HG03139 (cell line): ENCODE data around the gene PDE6B.

Experiments
- ATAC-seq: cut with Tn5 transposase; IDR thresholded peaks from one replicate; pipeline ENCODE4 v1.9.1; 2021; ENCODE audit not compliant: unreplicated experiment

Gene PDE6B

DNA sequence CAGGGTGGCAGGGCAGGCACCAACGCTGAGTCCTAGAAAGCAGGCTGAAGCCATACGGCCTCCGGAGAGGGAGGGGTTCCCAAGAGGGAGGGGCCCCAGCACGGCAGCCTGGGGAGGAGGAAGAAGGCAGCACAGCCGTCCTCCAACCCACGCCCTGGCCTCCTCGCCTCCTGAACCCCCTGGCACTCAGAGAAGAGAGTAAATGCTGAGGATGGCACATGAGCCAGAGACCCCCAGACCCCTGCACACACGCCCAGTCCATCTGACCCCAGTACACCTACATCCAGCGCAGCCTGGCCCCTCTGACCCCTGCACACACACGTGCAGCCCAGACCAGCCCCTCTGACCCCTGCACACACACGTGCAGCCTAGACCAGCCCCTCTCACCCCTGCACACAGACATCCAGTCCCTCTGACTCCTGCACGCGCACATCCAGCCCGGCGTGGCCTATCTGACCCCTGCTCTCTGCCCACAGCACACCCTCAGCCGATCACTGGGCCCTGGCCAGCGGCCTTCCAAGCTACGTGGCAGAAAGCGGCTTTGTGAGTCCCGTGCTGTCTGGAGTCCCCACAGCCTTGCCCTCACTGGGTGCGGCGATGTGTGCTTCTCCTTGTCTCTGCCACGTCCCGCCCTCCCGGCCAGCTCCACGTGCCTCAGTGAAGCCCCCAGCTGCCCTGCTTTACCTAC is 30.2 kb downstream of the PDE6B start:
- no peak for ATAC-seq

DNA sequence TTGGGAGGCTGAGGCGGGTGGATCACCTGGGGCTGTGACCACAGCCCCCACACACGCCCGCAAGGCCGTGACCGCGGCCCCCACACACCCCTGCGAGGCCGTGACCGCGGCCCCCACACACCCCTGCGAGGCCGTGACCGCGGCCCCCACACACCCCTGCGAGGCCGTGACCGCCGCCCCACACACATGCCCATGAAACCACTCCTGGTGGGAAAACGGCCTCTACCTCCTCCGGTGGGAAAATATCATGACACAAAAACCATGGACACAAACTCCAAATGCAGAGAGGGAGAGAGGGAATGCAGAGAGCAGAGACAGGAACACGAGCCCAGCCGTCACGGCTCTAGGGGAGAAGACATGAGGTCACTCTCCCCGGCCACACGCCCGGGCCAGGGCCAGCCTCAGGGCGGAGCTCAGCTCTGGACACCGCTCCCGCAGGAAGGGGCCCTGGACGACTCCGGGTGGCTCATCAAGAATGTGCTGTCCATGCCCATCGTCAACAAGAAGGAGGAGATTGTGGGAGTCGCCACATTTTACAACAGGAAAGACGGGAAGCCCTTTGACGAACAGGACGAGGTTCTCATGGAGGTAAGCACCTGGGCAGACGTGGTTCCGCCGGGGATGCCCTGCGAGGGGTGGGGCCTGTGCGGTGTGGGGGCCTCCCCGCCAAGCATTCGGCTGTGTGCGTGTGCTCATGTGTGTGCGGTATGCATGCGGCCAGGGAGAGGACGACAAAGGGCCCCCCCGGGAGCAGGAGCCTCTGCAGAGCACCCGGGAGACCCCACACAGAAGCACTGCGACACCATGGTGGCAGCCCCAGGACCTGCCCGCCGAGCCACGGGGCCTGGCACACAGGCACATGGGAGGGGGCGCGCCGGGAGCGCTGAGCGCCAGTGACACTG is 31.3 kb downstream of the PDE6B start:
- no peak for ATAC-seq

- ATAC-seq: no peak
Observed at GRCh38 chr4:657338-657833, 32.0 kb downstream of the PDE6B start.

- no peak for ATAC-seq
Observed at GRCh38 chr4:657834-658667, 32.7 kb downstream of the PDE6B start.

DNA sequence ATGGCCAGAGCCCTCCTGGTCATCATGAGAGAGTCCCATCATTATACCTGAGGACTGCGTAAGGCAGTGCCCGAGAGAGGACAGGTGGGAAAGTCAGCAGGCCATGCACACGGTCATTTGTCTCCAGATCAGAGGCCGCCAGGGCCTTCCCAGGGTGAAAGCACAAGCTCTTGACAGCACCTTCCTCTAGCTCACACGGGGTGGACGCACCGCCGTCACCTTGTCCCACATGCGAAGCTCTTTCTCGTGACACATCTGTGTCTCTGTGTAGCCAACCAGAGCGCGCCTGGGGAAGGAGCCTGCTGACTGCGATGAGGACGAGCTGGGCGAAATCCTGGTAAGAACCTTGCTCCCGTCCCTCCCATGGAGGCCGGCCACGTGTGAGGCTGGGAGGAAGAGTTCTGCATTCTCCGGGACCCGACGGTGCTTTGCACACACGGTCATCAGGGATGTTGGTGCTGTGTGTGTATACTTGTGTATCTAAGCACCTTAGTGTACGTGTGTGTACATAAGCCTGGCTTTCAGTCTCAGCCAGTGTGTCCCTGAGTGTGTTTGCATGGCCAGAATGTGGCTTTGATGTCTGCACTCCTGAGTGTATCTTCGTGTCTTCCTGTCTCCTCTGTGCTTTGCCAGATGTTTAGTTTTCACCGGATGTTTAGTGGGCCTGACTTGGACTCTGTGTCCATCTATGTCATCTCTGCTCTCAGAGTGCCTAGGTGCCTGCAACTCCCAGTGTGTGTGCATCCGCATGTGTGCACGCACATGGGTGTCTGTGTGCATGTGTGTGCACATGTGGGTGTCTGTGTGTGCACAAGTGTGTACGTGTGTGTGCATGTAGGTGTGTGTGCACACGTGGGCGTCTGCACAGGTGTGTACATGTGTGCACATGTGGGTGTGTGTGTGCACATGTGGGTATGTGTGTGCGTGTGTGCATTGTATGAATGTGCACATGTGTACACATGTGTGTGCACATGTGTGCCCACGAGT is 33.6 kb downstream of the PDE6B start:
- no peak for ATAC-seq

DNA sequence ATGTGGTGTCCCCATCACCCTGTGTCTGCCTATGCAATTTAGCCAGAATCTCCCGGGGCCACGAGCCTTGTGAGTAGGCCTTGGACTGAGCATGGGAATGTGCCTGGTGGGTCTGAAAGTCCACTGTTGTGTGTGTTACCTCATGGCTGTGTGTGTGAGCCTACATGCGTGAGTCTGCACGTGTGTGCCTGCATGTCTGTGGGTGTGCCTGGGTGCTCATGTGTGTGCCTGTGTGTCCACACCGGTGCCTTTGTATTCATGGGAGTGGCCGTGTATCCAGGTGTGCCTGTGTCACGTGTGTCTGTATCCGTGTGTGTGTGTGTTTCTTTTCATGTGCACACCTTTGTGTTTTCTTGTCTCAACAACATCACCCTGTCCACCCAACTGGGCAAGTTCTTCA is 34.5 kb downstream of the PDE6B start:
- no peak for ATAC-seq

DNA sequence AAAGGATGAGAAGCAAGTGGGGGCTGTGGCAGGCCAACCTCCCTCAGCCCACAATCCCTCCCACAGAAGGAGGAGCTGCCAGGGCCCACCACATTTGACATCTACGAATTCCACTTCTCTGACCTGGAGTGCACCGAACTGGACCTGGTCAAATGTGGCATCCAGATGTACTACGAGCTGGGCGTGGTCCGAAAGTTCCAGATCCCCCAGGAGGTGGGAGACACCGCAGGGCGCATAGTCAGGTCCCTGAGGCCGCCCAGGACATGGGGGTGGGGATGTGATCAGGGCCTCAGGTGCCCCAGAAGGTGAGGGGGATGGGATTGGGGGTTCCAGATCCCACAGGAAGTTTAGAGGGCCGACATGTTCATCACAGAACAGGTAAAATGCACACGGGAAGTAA is 35.0 kb downstream of the PDE6B start:
- no peak for ATAC-seq

GRCh38 chr4:661231-661630 is 35.9 kb downstream of the PDE6B start:
- ATAC-seq: no peak

DNA sequence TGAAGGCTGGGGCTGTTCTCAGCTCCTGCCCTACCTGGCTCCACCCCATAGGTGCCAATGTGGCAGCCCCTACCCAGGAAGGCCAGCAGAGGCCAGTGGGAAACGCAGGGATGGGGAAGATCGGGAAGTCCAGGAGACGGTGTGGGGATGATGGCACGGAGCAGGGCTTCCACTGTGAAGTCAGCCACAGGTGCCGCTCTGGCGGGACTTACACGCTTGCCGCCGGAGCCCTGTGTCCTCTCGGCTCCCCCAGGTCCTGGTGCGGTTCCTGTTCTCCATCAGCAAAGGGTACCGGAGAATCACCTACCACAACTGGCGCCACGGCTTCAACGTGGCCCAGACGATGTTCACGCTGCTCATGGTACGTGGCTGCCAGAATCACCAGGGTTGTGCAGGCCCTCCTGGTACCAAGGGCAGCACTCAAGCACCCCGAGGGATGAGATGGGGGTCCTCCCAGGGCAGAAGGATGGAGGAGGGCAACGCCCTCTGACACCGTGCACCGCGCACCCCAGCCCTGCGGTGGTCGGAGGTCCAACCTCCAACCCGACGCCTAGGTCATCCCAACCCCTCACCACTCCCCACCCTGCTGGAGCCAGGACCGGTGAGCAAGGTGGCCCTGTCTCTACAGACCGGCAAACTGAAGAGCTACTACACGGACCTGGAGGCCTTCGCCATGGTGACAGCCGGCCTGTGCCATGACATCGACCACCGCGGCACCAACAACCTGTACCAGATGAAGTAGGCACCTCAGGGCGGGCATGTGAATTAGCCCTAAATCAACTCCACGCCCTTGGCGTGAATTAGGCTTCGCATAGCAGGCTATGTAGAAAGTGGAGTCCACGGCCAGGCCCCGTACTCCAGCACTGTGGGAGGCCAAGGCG is 36.7 kb downstream of the PDE6B start:
- no peak for ATAC-seq

DNA sequence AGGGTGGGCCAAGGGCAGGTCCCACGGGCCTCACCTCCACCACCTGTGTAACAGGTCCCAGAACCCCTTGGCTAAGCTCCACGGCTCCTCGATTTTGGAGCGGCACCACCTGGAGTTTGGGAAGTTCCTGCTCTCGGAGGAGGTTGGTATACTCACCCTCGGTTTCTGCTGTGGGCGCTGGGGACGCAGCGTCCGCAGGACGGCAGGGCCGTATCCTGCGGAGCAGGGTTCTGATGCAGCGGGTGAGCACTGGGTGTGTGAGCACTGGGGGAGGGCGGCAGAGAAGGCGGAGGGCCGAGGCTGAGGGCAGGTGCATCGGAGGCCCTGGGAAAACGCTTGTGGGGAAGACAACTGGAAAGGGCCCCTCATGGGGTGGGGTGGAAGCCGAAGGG is 37.7 kb downstream of the PDE6B start:
- ATAC-seq: no peak

- ATAC-seq: no peak
Observed at GRCh38 chr4:663438-664428, 38.4 kb downstream of the PDE6B start.

DNA sequence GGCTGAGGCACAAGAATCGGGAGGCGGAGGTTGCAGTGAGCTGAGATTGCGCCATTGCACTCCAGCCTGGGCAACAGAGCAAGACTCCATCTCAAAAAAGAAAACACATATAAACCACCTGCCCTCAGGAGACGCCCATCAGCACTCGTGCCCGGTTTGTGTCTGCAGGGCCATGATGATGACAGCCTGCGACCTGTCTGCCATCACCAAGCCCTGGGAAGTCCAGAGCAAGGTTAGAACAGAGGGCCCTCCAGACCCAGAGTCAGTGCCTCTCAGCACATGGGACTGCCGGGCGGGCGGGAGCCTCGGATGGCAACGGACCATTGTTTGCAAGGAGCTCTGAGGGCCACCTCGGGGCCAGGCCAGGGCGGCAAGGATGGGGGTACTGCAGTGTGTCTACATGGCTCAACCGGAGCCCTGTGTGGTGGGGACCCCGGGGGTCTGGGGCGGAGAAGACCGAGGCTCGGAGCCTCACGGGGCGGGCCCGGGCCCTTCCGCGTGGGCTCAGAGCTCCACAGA is 39.4 kb downstream of the PDE6B start:
- ATAC-seq: no peak

DNA sequence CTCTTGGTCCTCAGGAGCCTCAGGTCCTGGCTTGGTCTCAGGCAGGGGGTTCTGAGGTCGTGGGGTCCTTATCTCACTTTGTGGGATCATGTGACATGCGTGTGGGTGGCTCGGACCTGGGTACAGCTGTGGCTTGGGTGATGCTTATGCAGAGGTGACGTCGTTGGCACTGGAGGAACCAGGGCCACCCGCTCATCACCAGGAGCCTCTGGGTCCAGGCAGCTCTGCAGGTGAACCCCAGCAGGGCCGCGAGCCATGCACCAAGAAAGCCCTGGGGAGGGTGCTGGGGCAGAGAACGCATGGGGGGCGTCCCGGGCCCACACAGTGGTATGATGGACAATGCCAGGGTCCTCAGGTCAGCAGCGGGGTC is 40.0 kb downstream of the PDE6B start:
- no peak for ATAC-seq

GRCh38 chr4:665751-666435 is 40.5 kb downstream of the PDE6B start:
- no peak for ATAC-seq

DNA sequence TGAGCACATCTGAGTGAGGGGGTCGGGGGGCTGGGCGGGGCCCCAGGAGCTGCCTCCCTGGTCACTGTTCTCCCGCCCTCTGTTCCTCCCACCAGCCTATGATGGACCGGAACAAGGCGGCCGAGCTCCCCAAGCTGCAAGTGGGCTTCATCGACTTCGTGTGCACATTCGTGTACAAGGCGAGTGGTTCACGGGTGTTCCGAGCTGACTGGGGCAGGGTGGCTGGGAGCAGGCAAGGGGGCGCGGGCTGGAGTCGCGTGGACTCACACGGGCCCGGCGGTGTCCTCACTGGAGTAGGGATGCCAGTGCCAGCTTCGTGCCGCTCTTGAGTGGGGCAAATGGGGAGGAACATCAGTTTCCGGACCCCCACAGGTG is 41.0 kb downstream of the PDE6B start:
- no peak for ATAC-seq

DNA sequence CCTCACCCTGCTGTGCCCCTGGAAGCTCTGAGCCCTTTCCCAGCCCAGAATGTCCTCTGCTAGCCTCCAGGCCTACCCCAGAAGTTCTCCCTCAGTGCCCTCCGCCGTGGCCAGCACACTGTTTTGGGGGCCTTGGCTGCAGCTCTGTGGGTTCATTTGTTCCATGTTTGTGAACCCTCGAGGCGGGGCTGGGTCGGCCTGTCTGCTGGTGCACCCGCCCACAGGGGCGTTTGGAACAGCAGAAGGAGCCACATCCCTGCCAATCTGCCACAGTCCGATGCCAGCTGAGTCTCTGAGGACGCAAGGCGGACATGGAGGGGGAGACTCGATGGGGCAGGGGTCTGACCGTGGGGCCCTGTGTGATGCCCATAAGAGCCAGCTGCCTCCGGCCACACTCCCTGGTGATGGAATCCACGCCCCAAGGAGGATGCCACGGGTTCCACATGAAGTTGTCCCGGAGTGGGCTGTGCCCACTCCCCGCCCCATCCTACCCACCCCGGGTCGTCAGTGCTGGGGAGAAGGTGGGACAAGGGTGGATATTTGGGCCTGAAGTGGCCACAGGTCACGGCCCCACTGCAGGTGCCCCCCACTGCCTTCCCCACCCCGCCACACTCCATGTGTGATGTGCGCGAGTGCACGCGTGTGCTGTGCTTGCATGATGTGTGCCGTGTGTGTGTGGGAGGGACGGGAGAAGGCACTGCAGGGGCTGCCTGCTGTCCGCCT is 41.6 kb downstream of the PDE6B start:
- no peak for ATAC-seq

DNA sequence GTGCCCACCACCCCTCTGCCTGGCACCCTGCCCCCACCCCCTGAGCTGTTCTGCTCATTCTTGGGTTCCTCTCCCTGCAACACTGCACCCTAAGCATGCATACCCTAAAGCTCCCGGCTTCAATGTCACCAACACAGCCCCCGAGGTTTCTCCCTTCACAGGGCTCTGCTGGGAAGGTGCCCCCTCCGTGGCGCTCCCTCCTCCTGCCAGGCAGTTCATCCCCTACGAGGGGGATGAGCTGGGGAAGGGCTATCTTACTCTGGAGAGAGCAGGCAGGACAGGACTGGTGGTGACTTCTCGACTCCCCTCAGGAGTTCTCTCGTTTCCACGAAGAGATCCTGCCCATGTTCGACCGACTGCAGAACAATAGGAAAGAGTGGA is 42.2 kb downstream of the PDE6B start:
- ATAC-seq: no peak
